SK-N-SH (cell line): Measurements from ENCODE around the gene POGK. TPM values are rescaled to one million over a fixed set of nuclear protein-coding genes. Genes with fewer than 3 reads are reported as not detected.

Source experiments
- CTCF ChIA-PET: fragments of 300-600, 350-600 bp; formaldehyde crosslinking; extraction: SDS; loops from one replicate; lab custom pipeline; 2021; lab: Yijun Ruan, JAX
- POLR2A ChIA-PET: fragments of 350-600 bp; sonication (Branson Sonifier 250); formaldehyde crosslinking; extraction: SDS; loops from one replicate; lab custom pipeline; 2020; ENCODE audit warnings: antibody characterized with exemption, inconsistent platforms; lab: Yijun Ruan, JAX
- DNase-seq: peaks from one replicate; pipeline ENCODE4 v3.0.0; 2012
- H2AFZ ChIP-seq: fragments of 200-600 bp; sonication (generic); 2 replicates; pipeline ENCODE4 v1.8.1; 2016; ENCODE audit warnings: antibody characterized with exemption, mild to moderate bottlenecking, low read depth
- H3F3A ChIP-seq: fragments of 200-600 bp; sonication (generic); replicated peaks from 2 replicates; pipeline ENCODE3; 2016; ENCODE audit warnings: antibody characterized with exemption, mild to moderate bottlenecking; ENCODE audit not compliant: insufficient read depth
- H3K27ac ChIP-seq, 2 experiments: fragments of 200-500 bp in 1 of 2; fragments of 200-600 bp in 1 of 2; sonication (Bioruptor generic) in 1 of 2; sonication (generic), shearing (Covaris generic) in 1 of 2; 2 replicates each; pipeline versions ENCODE4 v1.5.1 to v1.6.1; 2014 to 2016; ENCODE audit warnings: low read depth in 2 of 2, inconsistent platforms in 1 of 2, low read length in 1 of 2, mild to moderate bottlenecking in 1 of 2, mixed read lengths in 1 of 2
- H3K27me3 ChIP-seq: fragments of 200-600 bp; sonication (generic), shearing (Covaris generic); 2 replicates; pipeline ENCODE4 v1.6.1; 2016; ENCODE audit warnings: mixed run types; ENCODE audit not compliant: insufficient read depth
- H3K36me3 ChIP-seq, 2 experiments: fragments of 200-500 bp in 1 of 2; fragments of 200-600 bp in 1 of 2; sonication (Bioruptor generic) in 1 of 2; sonication (generic) in 1 of 2; replicated peaks in 1 of 2; 2 replicates each; pipeline versions ENCODE3 to v1.5.1; 2014 to 2016; ENCODE audit warnings: low read length in 1 of 2, mild to moderate bottlenecking in 1 of 2; ENCODE audit not compliant: insufficient read depth in 2 of 2, control insufficient read depth in 1 of 2
- H3K4me1 ChIP-seq, 2 experiments: fragments of 200-500 bp in 1 of 2; fragments of 200-600 bp in 1 of 2; sonication (Bioruptor generic) in 1 of 2; sonication (generic), shearing (Covaris generic) in 1 of 2; 2 replicates each; pipeline versions ENCODE4 v1.5.1 to v1.6.1; 2014 to 2016; ENCODE audit warnings: low read depth in 1 of 2, low read length in 1 of 2, mixed run types in 1 of 2; ENCODE audit not compliant: insufficient read depth in 2 of 2, control insufficient read depth in 1 of 2
- H3K4me2 ChIP-seq: fragments of 200-600 bp; sonication (generic), shearing (Covaris generic); 2 replicates; pipeline ENCODE4 v1.6.1; 2017; ENCODE audit warnings: mixed run types
- H3K4me3 ChIP-seq, 2 experiments: fragments of 200-500 bp in 1 of 2; fragments of 200-600 bp in 1 of 2; sonication (Bioruptor generic) in 1 of 2; sonication (generic), shearing (Covaris generic) in 1 of 2; 2 replicates each; pipeline versions ENCODE4 v1.5.1 to v1.8.1; 2014 to 2016; ENCODE audit warnings: low read depth in 2 of 2, inconsistent platforms in 1 of 2, low read length in 1 of 2, mild to moderate bottlenecking in 1 of 2, mixed read lengths in 1 of 2, moderate library complexity in 1 of 2
- H3K79me2 ChIP-seq: fragments of 200-600 bp; sonication (generic); 2 replicates; pipeline ENCODE4 v1.8.1; 2017; ENCODE audit warnings: mild to moderate bottlenecking; ENCODE audit not compliant: insufficient read depth
- H3K9ac ChIP-seq: fragments of 200-600 bp; sonication (generic); 2 replicates; pipeline ENCODE4 v1.6.1; 2017; ENCODE audit warnings: mixed run types
- H3K9me2 ChIP-seq: fragments of 200-600 bp; sonication (generic); 2 replicates; pipeline ENCODE4 v1.6.1; 2017; ENCODE audit warnings: mixed run types
- H3K9me3 ChIP-seq: fragments of 200-600 bp; sonication (generic); 2 replicates; pipeline ENCODE4 v1.6.1; 2017; ENCODE audit warnings: mixed run types, mild to moderate bottlenecking, moderate library complexity
- H4K20me1 ChIP-seq: fragments of 200-600 bp; sonication (generic); 2 replicates; pipeline ENCODE4 v1.6.1; 2017; ENCODE audit warnings: mild to moderate bottlenecking, mixed run types; ENCODE audit not compliant: insufficient read depth
- CHD2 ChIP-seq: fragments of 150-350 bp; IDR thresholded peaks from 2 replicates; pipeline ENCODE4 v1.6.1; 2018; ENCODE audit warnings: low read length; ENCODE audit not compliant: partially characterized antibody
- CTCF ChIP-seq: fragments of 200-600 bp; sonication (generic); IDR thresholded peaks from 2 replicates; pipeline ENCODE4 v1.6.1; 2017; ENCODE audit warnings: antibody characterized with exemption, mild to moderate bottlenecking, moderate library complexity
- EP300 ChIP-seq, 2 experiments: IDR thresholded peaks; 2 replicates each; pipeline versions ENCODE4 v1.4.0 to v1.6.1; 2012; ENCODE audit warnings: borderline replicate concordance in 1 of 2, low read depth in 1 of 2, low read length in 1 of 2
- FOXM1 ChIP-seq: IDR thresholded peaks from 2 replicates; pipeline ENCODE4 v1.4.0; 2012; ENCODE audit warnings: low read depth, mild to moderate bottlenecking
- GABPA ChIP-seq: IDR thresholded peaks from 2 replicates; pipeline ENCODE4 v1.4.0; 2012; ENCODE audit warnings: low read depth, mild to moderate bottlenecking
- JUND ChIP-seq: IDR thresholded peaks from 2 replicates; pipeline ENCODE4 v1.4.0; 2012
- MAX ChIP-seq: IDR thresholded peaks from 2 replicates; pipeline ENCODE4 v1.4.0; 2012; ENCODE audit warnings: low read depth
- MXI1 ChIP-seq: IDR thresholded peaks from 2 replicates; pipeline ENCODE4 v1.6.1; 2012; ENCODE audit warnings: mild to moderate bottlenecking, low read depth, low read length, improper control_type of control experiment
- NFIC ChIP-seq: IDR thresholded peaks from 2 replicates; pipeline ENCODE4 v1.4.0; 2012; ENCODE audit warnings: borderline replicate concordance
- NRF1 ChIP-seq: IDR thresholded peaks from 2 replicates; pipeline ENCODE4 v1.6.1; 2012; ENCODE audit warnings: low read depth, mild to moderate bottlenecking, low read length
- POLR2AphosphoS5 ChIP-seq: IDR thresholded peaks from 2 replicates; pipeline ENCODE4 v1.6.1; 2012; ENCODE audit warnings: low read depth, low read length
- RCOR1 ChIP-seq: fragments of 150-350 bp; IDR thresholded peaks from 2 replicates; pipeline ENCODE4 v1.6.1; 2017; ENCODE audit warnings: antibody characterized with exemption, low read length
- RFX5 ChIP-seq: IDR thresholded peaks from 2 replicates; pipeline ENCODE4 v1.6.1; 2012; ENCODE audit warnings: mild to moderate bottlenecking, improper control_type of control experiment, low read length
- SIN3A ChIP-seq: IDR thresholded peaks from 2 replicates; pipeline ENCODE4 v1.6.1; 2012; ENCODE audit warnings: low read depth, mild to moderate bottlenecking, low read length, moderate library complexity, borderline replicate concordance
- TAF1 ChIP-seq: IDR thresholded peaks from 2 replicates; pipeline ENCODE4 v1.6.1; 2012; ENCODE audit warnings: low read depth, mild to moderate bottlenecking, low read length, moderate library complexity, borderline replicate concordance
- TCF12 ChIP-seq: IDR thresholded peaks from 2 replicates; pipeline ENCODE4 v1.4.0; 2012
- USF1 ChIP-seq: IDR thresholded peaks from 2 replicates; pipeline ENCODE4 v1.4.0; 2012; ENCODE audit warnings: low read depth, borderline replicate concordance
- USF2 ChIP-seq: fragments of 150-350 bp; IDR thresholded peaks from 2 replicates; pipeline ENCODE4 v1.6.1; 2017; ENCODE audit warnings: antibody characterized with exemption, low read length, low read depth, borderline replicate concordance
- ZBTB33 ChIP-seq: IDR thresholded peaks from 2 replicates; pipeline ENCODE4 v1.4.0; 2012; ENCODE audit warnings: low read depth, borderline replicate concordance
- WGBS: methylation state at CpG from one replicate; pipeline ENCODE4 v1.1.6; 2017; ENCODE audit warnings: low lambda C conversion rate; 5-methylcytosine and 5-hydroxymethylcytosine counted together
- polyA plus RNA-seq, 3 experiments: library from polyadenylated mRNA; depleted of rRNA; stranded (reverse); fragments of >200 nt; gene quantifications; 2 replicates each; pipeline ENCODE4 v1.2.3, GENCODE V29; 2012

Gene POGK
- 13.9 and 15.0 TPM in 2 replicates for polyA plus RNA-seq (2012; rRNA removed)
- 15.2 and 16.4 TPM in 2 replicates for polyA plus RNA-seq (2012; cell fraction: cytosol; rRNA removed)
- polyA plus RNA-seq (2012; cell fraction: nucleus; rRNA removed): 16.7 and 21.0 TPM in 2 replicates

GRCh38 chr1:166838766-166839599, at the start of gene POGK:
POGK (plus strand) TSS chr1:166839475; CDS start chr1:166840957, 1,482 bp downstream.
- ChIA-PET CTCF (interaction anchor here (0.6 to 1.5 kb wide), 4 partner anchors 13 to 71 kb away, joined by 3 to 5 read pairs (median 3); no protein-coding TSS in a partner anchor), POLR2A (interaction anchor here (0.6 to 1.9 kb wide), 8 partner anchors 8 to 381 kb away, joined by 3 to 16 read pairs (median 4); partner anchors contain the start of genes POU2F1 and TADA1)
- Histone ChIP-seq H3K9me2 (no peaks in the 10 kb centered on the region), H3K36me3 (peaks cover 24 to 34% of the 10 kb centered on the region in 2 experiments), H3K79me2 (peaks cover 31% of the 10 kb centered on the region), H4K20me1 (0 out of 2 replicates have a peak, but pooled peaks cover 4% of the 10 kb centered on the region), H3K9ac (peak within 1 kb of the TSS; percentile 73), H3K4me3 (peak within 1 kb of the TSS; percentile 71 to 78), H3K4me1 (peaks cover 9 to 23% of the 10 kb centered on the region in 2 experiments; a peak in 3 of 4 replicates), H2AFZ (peak within 1 kb of the TSS; percentile 96), H3F3A (no peaks in the 10 kb centered on the region), H3K27me3 (peaks cover 1% of the 10 kb centered on the region; the same call in 1 of the 2 replicates), H3K4me2 (peak within 1 kb of the TSS; percentile 83), H3K9me3 (no peaks in the 10 kb centered on the region), H3K27ac (peak within 1 kb of the TSS; percentile 52 to 91)
- TF ChIP-seq NFIC (no peak), EP300 (IDR thresholded peaks at IDR 0.05; ENCODE audit: borderline replicate concordance in 1 of 2, low read depth in 1 of 2, low read length in 1 of 2) (peak in 1 of 2 experiments; percentile 8; a peak in 1 of 4 replicates), GABPA (peak; percentile 48), TAF1 (peak; percentile 41; the same call in 1 of the 2 replicates), MAX (peak; percentile 96), CTCF (no peak), CHD2 (peak; percentile 32), TCF12 (no peak), JUND (no peak), RCOR1 (0 out of 2 replicates have a peak, but pooled peaks have one; percentile 13), RFX5 (no peak), ZBTB33 (no peak), POLR2AphosphoS5 (peak; percentile 64), FOXM1 (0 out of 2 replicates have a peak, but pooled peaks have one; percentile 26), NRF1 (peak; percentile 25; the same call in 1 of the 2 replicates), USF2 (peak; percentile 64), MXI1 (peak; percentile 91), USF1 (peak; percentile 86), SIN3A (peak; percentile 74; the same call in 1 of the 2 replicates)
- peak; percentile 97 for DNase-seq
- 29% methylated on average over 12 of the region's 63 CpGs for WGBS
